Measurements from ENCODE around the gene LY6G6C. TPM values are rescaled to one million over a fixed set of nuclear protein-coding genes. Genes with fewer than 3 reads are reported as not detected.
A peak's percentile ranks its signal among the peaks of the same experiment; 100 is the strongest.

LY6G6C gene
- total and polyA plus RNA-seq, 2 of the 13 experiments (the other 11 are each of a cell fraction or from before 2014, with no cell fraction given) = 0.15 TPM; not detected in 1

- TF ChIP-seq ZXDC (CRISPR knock-in tag; IDR thresholded peaks at IDR 0.05) (no peak), XRCC5 (optimal IDR thresholded peaks at IDR 0.05; ENCODE audit: low read length) (peak; percentile 88), PAXIP1 (CRISPR knock-in tag; conservative IDR thresholded peaks at IDR 0.05) (peak; percentile 53; the same call in 1 of the 2 replicates), ARHGAP35 (CRISPR knock-in tag; IDR thresholded peaks at IDR 0.05; ENCODE audit: borderline replicate concordance) (no peak; the same call in 1 of the 2 replicates), ZBTB14 (CRISPR knock-in tag; IDR thresholded peaks at IDR 0.05) (no peak; the same call in 1 of the 2 replicates), TSC22D2 (CRISPR knock-in tag; IDR thresholded peaks at IDR 0.05; ENCODE audit: borderline replicate concordance) (peak; percentile 94; the same call in 1 of the 2 replicates), ZFP37 (CRISPR knock-in tag; IDR thresholded peaks at IDR 0.05; ENCODE audit: borderline replicate concordance) (no peak), DNMT3B (CRISPR knock-in tag; conservative IDR thresholded peaks at IDR 0.05) (no peak), NFKBIZ (CRISPR knock-in tag; IDR thresholded peaks at IDR 0.05) (no peak), ZNF776 (CRISPR knock-in tag; IDR thresholded peaks at IDR 0.05) (no peak), ZNF282 (IDR thresholded peaks at IDR 0.05; ENCODE audit: partially characterized antibody) (no peak), SRF (IDR thresholded peaks at IDR 0.05; ENCODE audit: low read depth, low read length) (no peak), ZNF75D (CRISPR knock-in tag; IDR thresholded peaks at IDR 0.05; ENCODE audit: borderline replicate concordance) (0 out of 2 replicates have a peak, but pooled peaks have one; percentile 66), CERS6 (CRISPR knock-in tag; IDR thresholded peaks at IDR 0.05) (no peak), ZNF329 (CRISPR knock-in tag; IDR thresholded peaks at IDR 0.05; ENCODE audit: low read depth) (no peak), KDM1A (CRISPR knock-in tag; IDR thresholded peaks at IDR 0.05) (no peak), POLR2AphosphoS5 (IDR thresholded peaks at IDR 0.05; ENCODE audit: low read depth, low read length) (no peak; the same call in 1 of the 2 replicates), YEATS4 (CRISPR knock-in tag; IDR thresholded peaks at IDR 0.05; ENCODE audit: borderline replicate concordance) (peak; percentile 73), KLF9 (CRISPR knock-in tag; IDR thresholded peaks at IDR 0.05; ENCODE audit: low read depth) (peak; percentile 91; the same call in 1 of the 2 replicates), ZNF574 (CRISPR knock-in tag; IDR thresholded peaks at IDR 0.05) (no peak; the same call in 1 of the 2 replicates)
Observed at GRCh38 chr6:31729515-31729978, 8.0 kb upstream of the LY6G6C start (continued).

Data from HepG2 (cell line).